OCI-M1 (cell line): Measurements from ENCODE around the gene SFT2D1.

Experiments used
- DNase-seq: peaks from one replicate; lab custom pipeline; 2025; lab: John Stamatoyannopoulos, UW

The SFT2D1 gene

GRCh38 chr6:166333172-166333995, 9.0 kb downstream of the SFT2D1 start:
- peak; percentile 34 for DNase-seq

- no peak for DNase-seq
Measured at GRCh38 chr6:166331503-166332415, 10.6 kb downstream of the SFT2D1 start.

GRCh38 chr6:166330612-166331011, 11.7 kb downstream of the SFT2D1 start:
- no peak for DNase-seq

GRCh38 chr6:166325383-166326042, 16.8 kb downstream of the SFT2D1 start:
- no peak for DNase-seq

GRCh38 chr6:166323395-166323794, 18.9 kb downstream of the SFT2D1 start:
- DNase-seq, result no peak

- peak; percentile 55 for DNase-seq
Measured at GRCh38 chr6:166318649-166319600, 23.4 kb downstream of the SFT2D1 start.

- no peak for DNase-seq
Measured at GRCh38 chr6:166318227-166318626, 24.1 kb downstream of the SFT2D1 start.

GRCh38 chr6:166317261-166318212, 24.8 kb downstream of the SFT2D1 start:
- DNase-seq, result no peak

GRCh38 chr6:166315436-166315835, 26.9 kb downstream of the SFT2D1 start:
- no peak for DNase-seq

GRCh38 chr6:166314454-166314853, 27.9 kb downstream of the SFT2D1 start:
- no peak for DNase-seq

- DNase-seq, result peak; percentile 90
Measured at GRCh38 chr6:166313255-166314070, 28.9 kb downstream of the SFT2D1 start.

- DNase-seq, result peak; percentile 71
Measured at GRCh38 chr6:166312832-166313231, 29.5 kb downstream of the SFT2D1 start.

GRCh38 chr6:166310634-166311033, 31.7 kb downstream of the SFT2D1 start:
- DNase-seq, result no peak

GRCh38 chr6:166309977-166310376, 32.4 kb downstream of the SFT2D1 start:
- DNase-seq, result no peak

- no peak for DNase-seq
Measured at GRCh38 chr6:166308769-166309589, 33.4 kb downstream of the SFT2D1 start.

- no peak for DNase-seq
Measured at GRCh38 chr6:166308033-166308768, 34.1 kb downstream of the SFT2D1 start, which contains the start of gene PRR18. Gene PRR18 (minus strand): TSS chr6:166308392. CDS start chr6:166308142, 250 bp downstream.
